AG04449 (cell line): Measurements from ENCODE around the gene HEXB.

Experiments
- CTCF ChIA-PET: fragments of 350-600 bp; formaldehyde crosslinking; extraction: SDS; loops from one replicate; lab custom pipeline; 2021; ENCODE audit warnings: antibody characterized with exemption; lab: Yijun Ruan, JAX
- POLR2A ChIA-PET: fragments of 400-600, 350-600 bp; formaldehyde crosslinking; extraction: SDS; loops from one replicate; lab custom pipeline; 2020; ENCODE audit warnings: antibody characterized with exemption, inconsistent platforms; lab: Yijun Ruan, JAX
- DNase-seq: peaks from one replicate; pipeline ENCODE4 v3.0.0-alpha.2; 2010; ENCODE audit warnings: low read depth, low spot score
- H3K4me3 ChIP-seq: 2 replicates; pipeline ENCODE4 v1.5.1; 2011; ENCODE audit warnings: low read depth, mild to moderate bottlenecking, control low read depth, low read length
- CTCF ChIP-seq: IDR thresholded peaks from one replicate; pipeline ENCODE4 v1.5.1; 2011; ENCODE audit warnings: mild to moderate bottlenecking, moderate library complexity, low read length, control low read depth, inconsistent platforms; ENCODE audit not compliant: insufficient read depth; ENCODE audit errors: missing control alignments

The HEXB gene

GRCh38 chr5:74643111-74643562 is 41.9 kb upstream of the HEXB start:
- H3K4me3 ChIP-seq = no peak overlapping the region
- POLR2A ChIA-PET = interaction anchor here (0.9 kb wide), 1 partner anchor 704 kb away, joined by 4 read pairs; no protein-coding TSS in a partner anchor
- TF ChIP-seq CTCF = no peak
- DNase-seq = no peak
- CTCF ChIA-PET = interaction anchor here (0.6 to 10.2 kb wide), 25 partner anchors 9 to 1052 kb away, joined by 3 to 143 read pairs (median 4); no protein-coding TSS in a partner anchor

GRCh38 chr5:74647096-74647495 is 37.9 kb upstream of the HEXB start:
- ChIA-PET CTCF (interaction anchor here (0.6 to 10.2 kb wide), 5 partner anchors 18 to 1056 kb away, joined by 3 to 143 read pairs (median 5); no protein-coding TSS in a partner anchor), POLR2A (interaction anchor here (0.6 kb wide), 1 partner anchor 591 kb away, joined by 3 read pairs; no protein-coding TSS in a partner anchor)
- H3K4me3 ChIP-seq = no peak overlapping the region
- no peak for DNase-seq
- TF ChIP-seq CTCF = no peak

- POLR2A ChIA-PET = no interaction called here
- CTCF ChIA-PET = interaction anchor here (0.6 to 4.0 kb wide), 39 partner anchors 11 to 1128 kb away, joined by 3 to 88 read pairs (median 4); no protein-coding TSS in a partner anchor
- no peak overlapping the region for H3K4me3 ChIP-seq
- DNase-seq = no peak
- TF ChIP-seq CTCF = peak; percentile 53
These were observed 36.2 kb upstream of the HEXB start for GRCh38 chr5:74648835-74649293.

- TF ChIP-seq CTCF = no peak
- no peak overlapping the region for H3K4me3 ChIP-seq
- CTCF ChIA-PET = interaction anchor here (0.6 to 4.0 kb wide), 42 partner anchors 8 to 1128 kb away, joined by 3 to 88 read pairs (median 4); no protein-coding TSS in a partner anchor
- no peak for DNase-seq
- POLR2A ChIA-PET = no interaction called here
These were observed 35.5 kb upstream of the HEXB start for GRCh38 chr5:74649421-74649973.

- ChIA-PET POLR2A (no interaction called here), CTCF (interaction anchor here (4.0 kb wide), 1 partner anchor 749 kb away, joined by 88 read pairs; no protein-coding TSS in a partner anchor)
- TF ChIP-seq CTCF = no peak
- H3K4me3 ChIP-seq = no peak overlapping the region
- no peak for DNase-seq
These were observed 33.3 kb upstream of the HEXB start for GRCh38 chr5:74651710-74652109.

GRCh38 chr5:74652576-74652975 is 32.5 kb upstream of the HEXB start:
- no peak for DNase-seq
- H3K4me3 ChIP-seq = no peak overlapping the region
- POLR2A ChIA-PET = no interaction called here
- TF ChIP-seq CTCF = no peak
- CTCF ChIA-PET = no interaction called here
